CD14-positive monocyte (primary cell): ENCODE data around the gene CTNNA2. TPM values are rescaled to one million over a fixed set of nuclear protein-coding genes. Genes with fewer than 3 reads are reported as not detected.

Experiments
- DNase-seq, 3 donors: peaks; one replicate each; pipeline ENCODE4 v3.0.0-alpha.2; 2011 to 2022
- H2AFZ ChIP-seq: 2 replicates; pipeline ENCODE4 v1.6.0; 2012; ENCODE audit warnings: mild to moderate bottlenecking, low read depth, low read length, inconsistent platforms; ENCODE audit not compliant: insufficient read depth, poor library complexity, severe bottlenecking
- H3K27ac ChIP-seq, 2 donors: 1 replicate in 1 of 2; 2 replicates in 1 of 2; pipeline ENCODE4 v1.5.1; 2012 to 2013; ENCODE audit warnings: low read length in 2 of 2, control low read depth in 1 of 2, inconsistent platforms in 1 of 2, low read depth in 1 of 2, mild to moderate bottlenecking in 1 of 2
- H3K27me3 ChIP-seq, 2 donors: one replicate each; pipeline versions ENCODE4 v1.6.0 to v1.6.1; 2011 to 2013; ENCODE audit warnings: low read length in 2 of 2; ENCODE audit not compliant: control insufficient read depth in 2 of 2, insufficient read depth in 2 of 2
- H3K36me3 ChIP-seq, 2 donors: replicated peaks in 1 of 2; 1 replicate in 1 of 2; 2 replicates in 1 of 2; pipeline versions ENCODE4 v1.5.1 to v1.6.1; 2012 to 2013; ENCODE audit warnings: low read length in 2 of 2, control low read depth in 1 of 2, inconsistent platforms in 1 of 2, mild to moderate bottlenecking in 1 of 2; ENCODE audit not compliant: insufficient read depth in 2 of 2, control insufficient read depth in 1 of 2
- H3K4me1 ChIP-seq, 2 donors: 1 replicate in 1 of 2; 2 replicates in 1 of 2; pipeline versions ENCODE4 v1.5.1 to v1.6.1; 2012 to 2013; ENCODE audit warnings: low read length in 2 of 2, control low read depth in 1 of 2, inconsistent platforms in 1 of 2, mild to moderate bottlenecking in 1 of 2, moderate library complexity in 1 of 2; ENCODE audit not compliant: insufficient read depth in 2 of 2, control insufficient read depth in 1 of 2
- H3K4me2 ChIP-seq: replicated peaks from 2 replicates; pipeline ENCODE3; 2012; ENCODE audit warnings: low read length, moderate library complexity, mild to moderate bottlenecking; ENCODE audit not compliant: poor library complexity, severe bottlenecking; ENCODE audit errors: extremely low read depth
- H3K4me3 ChIP-seq, 3 experiments: fragments of 200-600 bp in 1 of 3; sonication (generic) in 1 of 3; replicated peaks in 1 of 3; 1 replicate in 2 of 3; 2 replicates in 1 of 3; pipeline ENCODE4 v1.5.1; 2011 to 2013; ENCODE audit warnings: low read length in 3 of 3, mild to moderate bottlenecking in 3 of 3, control low read depth in 2 of 3, low read depth in 2 of 3, inconsistent platforms in 1 of 3, moderate library complexity in 1 of 3
- H3K79me2 ChIP-seq: 2 replicates; pipeline ENCODE4 v1.6.0; 2012; ENCODE audit warnings: mild to moderate bottlenecking, control low read depth, inconsistent platforms, low read length, moderate library complexity; ENCODE audit not compliant: insufficient read depth
- H3K9ac ChIP-seq: 2 replicates; pipeline ENCODE4 v1.6.0; 2017; ENCODE audit warnings: low read length, mild to moderate bottlenecking; ENCODE audit not compliant: insufficient read depth, poor library complexity, severe bottlenecking
- H3K9me3 ChIP-seq, 2 donors: replicated peaks in 1 of 2; 1 replicate in 1 of 2; 2 replicates in 1 of 2; pipeline versions ENCODE4 v1.5.1 to v1.6.1; 2012 to 2013; ENCODE audit warnings: low read length in 2 of 2, control low read depth in 1 of 2; ENCODE audit not compliant: control insufficient read depth in 1 of 2, insufficient read depth in 1 of 2
- H4K20me1 ChIP-seq: 2 replicates; pipeline ENCODE4 v1.6.0; 2012; ENCODE audit warnings: mild to moderate bottlenecking, low read length, control low read depth, moderate library complexity; ENCODE audit not compliant: insufficient read depth
- H3K27ac Mint-ChIP-seq, 7 donors: one replicate each; pipeline ENCODE4 v1.8.0; 2020; ENCODE audit warnings: mild to moderate bottlenecking in 7 of 7, mixed read lengths in 7 of 7, moderate library complexity in 6 of 7, inconsistent platforms in 2 of 7
- H3K27me3 Mint-ChIP-seq, 3 donors: one replicate each; pipeline ENCODE4 v1.8.0; 2021 to 2022; ENCODE audit warnings: low read depth in 3 of 3, mild to moderate bottlenecking in 3 of 3, mixed read lengths in 3 of 3, moderate library complexity in 3 of 3, inconsistent platforms in 1 of 3
- H3K36me3 Mint-ChIP-seq, 2 donors: one replicate each; pipeline ENCODE4 v1.8.0; 2020; ENCODE audit warnings: mixed read lengths in 2 of 2, inconsistent platforms in 1 of 2, mild to moderate bottlenecking in 1 of 2
- H3K4me1 Mint-ChIP-seq: one replicate; pipeline ENCODE4 v1.8.0; 2020; ENCODE audit warnings: mild to moderate bottlenecking, mixed read lengths
- H3K4me3 Mint-ChIP-seq, 2 donors: one replicate each; pipeline ENCODE4 v1.8.0; 2020; ENCODE audit warnings: mild to moderate bottlenecking in 2 of 2, mixed read lengths in 2 of 2, moderate library complexity in 1 of 2
- H3K9me3 Mint-ChIP-seq, 7 donors: one replicate each; pipeline ENCODE4 v1.8.0; 2020 to 2022; ENCODE audit warnings: mixed read lengths in 7 of 7, mild to moderate bottlenecking in 6 of 7, moderate library complexity in 6 of 7, inconsistent platforms in 2 of 7
- WGBS: methylation state at CpG from one replicate; pipeline ENCODE4 v1.1.5; 2013; ENCODE audit warnings: missing lambda C conversion rate; ENCODE audit not compliant: insufficient coverage; 5-methylcytosine and 5-hydroxymethylcytosine counted together
- intact Hi-C, 2 donors: fragments of 100-400 bp; cut with micrococcal nuclease; formaldehyde crosslinking; loops; one replicate each; pipeline versions ENCODE4 v1.15.0 to v1.15.1; 2023
- polyA plus RNA-seq, 3 donors: library from polyadenylated mRNA; depleted of rRNA in 1 of 3; unstranded in 2 of 3; stranded (reverse) in 1 of 3; fragments of 300-500 nt in 2 of 3; fragments of >200 nt in 1 of 3; fragmentation: Illumina TruSeq in 2 of 3; gene quantifications; 1 replicate in 2 of 3; 2 replicates in 1 of 3; pipeline ENCODE4 v1.2.3, GENCODE V29; 2012 to 2021
- TF ChIP-seq, protein P1 (sequence below): fragments of 200-600 bp; IDR thresholded peaks from one replicate; pipeline ENCODE4 v1.8.0; 2022; ENCODE audit warnings: antibody characterized with exemption, mild to moderate bottlenecking

The CTNNA2 gene
- polyA plus RNA-seq, 3 donors: not detected

DNA sequence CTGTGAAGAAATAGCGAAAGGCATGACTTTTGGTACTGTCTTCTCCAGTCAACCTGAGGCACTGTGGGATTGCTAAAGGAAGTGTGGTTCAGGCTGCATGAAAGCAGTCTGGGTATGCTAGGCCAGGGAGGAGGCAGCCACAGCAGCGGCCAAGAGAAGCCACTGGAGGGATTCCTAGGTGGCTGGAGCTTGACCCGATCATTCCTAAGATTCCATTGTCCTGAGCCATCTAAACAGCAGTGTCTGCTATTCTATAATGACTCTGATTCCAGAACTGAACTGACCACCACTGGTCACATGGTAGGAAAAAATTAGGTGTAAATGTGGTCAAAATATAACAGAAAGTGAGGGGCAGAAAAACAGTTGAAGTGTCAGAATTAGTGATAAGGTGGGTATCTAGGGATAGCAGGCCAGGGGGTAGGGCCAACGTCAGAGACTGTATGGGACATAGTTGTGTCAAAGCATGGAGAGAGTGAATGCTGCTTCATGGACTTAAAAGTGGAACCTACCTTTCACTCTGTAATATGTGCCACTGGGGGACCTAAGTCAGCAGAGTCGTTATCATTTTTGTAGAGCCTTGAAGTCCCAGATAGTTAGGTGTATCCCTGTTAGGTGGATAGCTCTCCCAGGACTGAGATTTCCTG lies 204.6 kb downstream of the CTNNA2 start:
- Mint-ChIP-seq H3K27ac (no peak overlapping the region), H3K27me3 (no peaks in the 10 kb centered on the region), H3K36me3 (no peaks in the 10 kb centered on the region), H3K9me3 (peaks cover 0 to 1% (median 0%) of the 10 kb centered on the region in 7 donors), H3K4me3 (no peak overlapping the region), H3K4me1 (no peaks in the 10 kb centered on the region)
- DNase-seq: no peak
- H3K27me3 ChIP-seq: no peaks in the 10 kb centered on the region
- H3K9ac ChIP-seq: no peak overlapping the region
- no peaks in the 10 kb centered on the region for H3K36me3 ChIP-seq
- no peak overlapping the region for H2AFZ ChIP-seq
- H3K4me2 ChIP-seq: no peak overlapping the region
- peaks cover 0 to 3% of the 10 kb centered on the region in 2 donors for H3K9me3 ChIP-seq
- TF ChIP-seq, protein P1, sequence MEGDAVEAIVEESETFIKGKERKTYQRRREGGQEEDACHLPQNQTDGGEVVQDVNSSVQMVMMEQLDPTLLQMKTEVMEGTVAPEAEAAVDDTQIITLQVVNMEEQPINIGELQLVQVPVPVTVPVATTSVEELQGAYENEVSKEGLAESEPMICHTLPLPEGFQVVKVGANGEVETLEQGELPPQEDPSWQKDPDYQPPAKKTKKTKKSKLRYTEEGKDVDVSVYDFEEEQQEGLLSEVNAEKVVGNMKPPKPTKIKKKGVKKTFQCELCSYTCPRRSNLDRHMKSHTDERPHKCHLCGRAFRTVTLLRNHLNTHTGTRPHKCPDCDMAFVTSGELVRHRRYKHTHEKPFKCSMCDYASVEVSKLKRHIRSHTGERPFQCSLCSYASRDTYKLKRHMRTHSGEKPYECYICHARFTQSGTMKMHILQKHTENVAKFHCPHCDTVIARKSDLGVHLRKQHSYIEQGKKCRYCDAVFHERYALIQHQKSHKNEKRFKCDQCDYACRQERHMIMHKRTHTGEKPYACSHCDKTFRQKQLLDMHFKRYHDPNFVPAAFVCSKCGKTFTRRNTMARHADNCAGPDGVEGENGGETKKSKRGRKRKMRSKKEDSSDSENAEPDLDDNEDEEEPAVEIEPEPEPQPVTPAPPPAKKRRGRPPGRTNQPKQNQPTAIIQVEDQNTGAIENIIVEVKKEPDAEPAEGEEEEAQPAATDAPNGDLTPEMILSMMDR: no peak
- no peak overlapping the region for H3K4me3 ChIP-seq
- no peaks in the 10 kb centered on the region for H4K20me1 ChIP-seq
- H3K79me2 ChIP-seq: no peaks in the 10 kb centered on the region
- 100% methylated on average over 2 of the region's 5 CpGs for WGBS
- intact Hi-C loops: no loop called here
- H3K27ac ChIP-seq: no peak overlapping the region
- H3K4me1 ChIP-seq: no peaks in the 10 kb centered on the region

DNA sequence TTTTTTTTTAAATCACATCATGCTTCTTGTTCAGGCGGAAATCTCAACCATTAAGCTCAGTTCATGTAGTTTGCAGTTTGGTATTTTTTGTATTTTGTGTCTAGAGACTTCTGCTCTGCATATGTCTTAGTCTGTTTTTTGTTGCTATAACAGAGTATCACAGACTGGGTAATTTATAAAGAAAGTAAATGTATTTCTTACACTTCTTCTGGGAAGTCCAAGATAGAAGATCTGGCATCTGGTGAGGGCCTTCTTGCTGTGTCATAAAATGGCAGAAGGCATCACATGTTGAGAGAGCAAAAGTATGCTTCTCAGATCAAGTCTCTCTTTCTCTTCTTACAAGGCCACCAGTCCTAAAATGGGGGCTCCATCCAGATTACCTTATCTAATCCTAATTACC lies 208.2 kb downstream of the CTNNA2 start:
- H3K4me3 ChIP-seq: no peak overlapping the region
- Mint-ChIP-seq H3K36me3 (no peaks in the 10 kb centered on the region), H3K27ac (no peak overlapping the region), H3K4me1 (no peaks in the 10 kb centered on the region), H3K9me3 (peaks cover 0 to 4% (median 0%) of the 10 kb centered on the region in 7 donors), H3K4me3 (no peak overlapping the region), H3K27me3 (no peaks in the 10 kb centered on the region)
- no peaks in the 10 kb centered on the region for H3K4me1 ChIP-seq
- no peaks in the 10 kb centered on the region for H4K20me1 ChIP-seq
- intact Hi-C loops: no loop called here
- no peak overlapping the region for H2AFZ ChIP-seq
- no peaks in the 10 kb centered on the region for H3K27me3 ChIP-seq
- no peaks in the 10 kb centered on the region for H3K36me3 ChIP-seq
- DNase-seq: no peak
- H3K79me2 ChIP-seq: no peaks in the 10 kb centered on the region
- H3K9ac ChIP-seq: no peak overlapping the region
- no peaks in the 10 kb centered on the region for H3K9me3 ChIP-seq
- H3K4me2 ChIP-seq: no peak overlapping the region
- WGBS: no CpG with 5 or more reads among the region's 1 CpG
- H3K27ac ChIP-seq: no peak overlapping the region
- TF ChIP-seq, protein P1: no peak
